Nephron (organoid): ENCODE results near the gene MILR1.
"Not testable (repeated sequence)": the region's sequence is repeated elsewhere in the genome, so short reads cannot be mapped to it uniquely, and the experiment has no call there.

ENCODE experiments used
- H3K27ac Mint-ChIP-seq, 3 experiments: 2 replicates each; pipeline ENCODE4 v1.8.0; 2020; ENCODE audit warnings: mixed read lengths in 3 of 3, mild to moderate bottlenecking in 2 of 3, moderate library complexity in 1 of 3
- H3K27me3 Mint-ChIP-seq: 2 replicates; pipeline ENCODE4 v1.8.0; 2021; ENCODE audit warnings: low read depth, mild to moderate bottlenecking, moderate library complexity, mixed read lengths
- H3K36me3 Mint-ChIP-seq: 2 replicates; pipeline ENCODE4 v1.8.0; 2020; ENCODE audit warnings: low read depth, mixed read lengths
- H3K4me1 Mint-ChIP-seq: 2 replicates; pipeline ENCODE4 v1.8.0; 2020; ENCODE audit warnings: mixed read lengths
- H3K4me3 Mint-ChIP-seq, 3 experiments: 2 replicates each; pipeline ENCODE4 v1.8.0; 2020; ENCODE audit warnings: mild to moderate bottlenecking in 3 of 3, mixed read lengths in 3 of 3, moderate library complexity in 2 of 3
- H3K9me3 Mint-ChIP-seq: 2 replicates; pipeline ENCODE4 v1.8.0; 2020; ENCODE audit warnings: mixed read lengths
- CTCF ChIP-seq, 3 experiments: fragments of 200-600 bp; sonication (generic); IDR thresholded peaks; one replicate each; pipeline ENCODE4 v1.5.0; 2021; ENCODE audit warnings: antibody characterized with exemption in 3 of 3; ENCODE audit not compliant: unreplicated experiment in 3 of 3

Gene MILR1

GRCh38 chr17:64412944-64413381 is 36.0 kb upstream of the MILR1 start:
- TF ChIP-seq CTCF (IDR thresholded peaks at IDR 0.05; ENCODE audit: unreplicated experiment in 3 of 3): no peak
- peaks cover 15% of the 10 kb centered on the region for H3K27me3 Mint-ChIP-seq
- H3K4me3 Mint-ChIP-seq: peak overlapping the region in 1 of 3 experiments; percentile 10
- peak overlapping the region in 1 of 3 experiments; percentile 6 for H3K27ac Mint-ChIP-seq
- H3K4me1 Mint-ChIP-seq: peaks cover 14% of the 10 kb centered on the region
- no peaks in the 10 kb centered on the region for H3K9me3 Mint-ChIP-seq
- no peaks in the 10 kb centered on the region for H3K36me3 Mint-ChIP-seq

- TF ChIP-seq CTCF (IDR thresholded peaks at IDR 0.05; ENCODE audit: unreplicated experiment in 3 of 3): no peak
- Mint-ChIP-seq H3K4me1 (peaks cover 14% of the 10 kb centered on the region), H3K4me3 (no peak overlapping the region), H3K27ac (no peak overlapping the region), H3K27me3 (peaks cover 15% of the 10 kb centered on the region), H3K36me3 (no peaks in the 10 kb centered on the region), H3K9me3 (no peaks in the 10 kb centered on the region)
Measured at GRCh38 chr17:64413513-64413912, 35.4 kb upstream of the MILR1 start.

- Mint-ChIP-seq H3K36me3 (no peaks in the 10 kb centered on the region), H3K4me1 (no peaks in the 10 kb centered on the region), H3K4me3 (no peak overlapping the region), H3K27ac (no peak overlapping the region), H3K27me3 (peaks cover 1% of the 10 kb centered on the region), H3K9me3 (no peaks in the 10 kb centered on the region)
- TF ChIP-seq CTCF (IDR thresholded peaks at IDR 0.05; ENCODE audit: unreplicated experiment in 3 of 3): peak; percentile 59 to 79 (median 75)
Measured at GRCh38 chr17:64418506-64419339, 30.2 kb upstream of the MILR1 start.

- peak; percentile 66 to 72 (median 66) for TF ChIP-seq CTCF (IDR thresholded peaks at IDR 0.05; ENCODE audit: unreplicated experiment in 3 of 3)
- H3K27me3 Mint-ChIP-seq: no peaks in the 10 kb centered on the region
- no peaks in the 10 kb centered on the region for H3K4me1 Mint-ChIP-seq
- no peaks in the 10 kb centered on the region for H3K9me3 Mint-ChIP-seq
- no peak overlapping the region for H3K27ac Mint-ChIP-seq
- no peak overlapping the region for H3K4me3 Mint-ChIP-seq
- no peaks in the 10 kb centered on the region for H3K36me3 Mint-ChIP-seq
Measured at GRCh38 chr17:64420143-64420670, 28.7 kb upstream of the MILR1 start.

- H3K4me3 Mint-ChIP-seq, H3K27me3 Mint-ChIP-seq, H3K9me3 Mint-ChIP-seq, H3K36me3 Mint-ChIP-seq, H3K27ac Mint-ChIP-seq, H3K4me1 Mint-ChIP-seq: not testable (repeated sequence)
Measured at GRCh38 chr17:64422121-64422520, 26.8 kb upstream of the MILR1 start.

GRCh38 chr17:64423881-64424280 is 25.0 kb upstream of the MILR1 start:
- no peaks in the 10 kb centered on the region for H3K4me1 Mint-ChIP-seq
- no peak for TF ChIP-seq CTCF (IDR thresholded peaks at IDR 0.05; ENCODE audit: unreplicated experiment in 3 of 3)
- peaks cover 4% of the 10 kb centered on the region for H3K27me3 Mint-ChIP-seq
- no peaks in the 10 kb centered on the region for H3K9me3 Mint-ChIP-seq
- H3K4me3 Mint-ChIP-seq: no peak overlapping the region
- H3K27ac Mint-ChIP-seq: no peak overlapping the region
- no peaks in the 10 kb centered on the region for H3K36me3 Mint-ChIP-seq
